HEK293T (cell line): Measurements from ENCODE around the gene BBX.

ENCODE experiments used
- CTCF ChIA-PET: fragments of 350-600 bp; formaldehyde crosslinking; extraction: SDS; loops from one replicate; lab custom pipeline; 2021; ENCODE audit warnings: antibody characterized with exemption, inconsistent platforms; lab: Yijun Ruan, JAX
- POLR2A ChIA-PET: fragments of 350-600 bp; formaldehyde crosslinking; extraction: SDS; loops from one replicate; lab custom pipeline; 2020; ENCODE audit warnings: antibody characterized with exemption, inconsistent platforms; lab: Yijun Ruan, JAX
- DNase-seq: peaks from one replicate; pipeline ENCODE4 v3.0.0; 2012; ENCODE audit warnings: mixed read lengths; ENCODE audit errors: extremely low spot score
- ARNT ChIP-seq: fragments of 450-650 bp; IDR thresholded peaks from 2 replicates; pipeline ENCODE4 v1.6.1; 2017; ENCODE audit warnings: mild to moderate bottlenecking
- BHLHE40 ChIP-seq: fragments of 450-650 bp; IDR thresholded peaks from 2 replicates; pipeline ENCODE4 v1.6.1; 2016; ENCODE audit warnings: mild to moderate bottlenecking, moderate library complexity, borderline replicate concordance
- CTBP1 ChIP-seq: fragments of 450-650 bp; IDR thresholded peaks from 2 replicates; pipeline ENCODE4 v1.6.1; 2016; ENCODE audit warnings: borderline replicate concordance
- ELF4 ChIP-seq: fragments of 450-650 bp; IDR thresholded peaks from 2 replicates; pipeline ENCODE4 v1.6.1; 2017; ENCODE audit warnings: antibody characterized with exemption
- FOXA1 ChIP-seq: fragments of 450-650 bp; IDR thresholded peaks from 2 replicates; pipeline ENCODE4 v1.6.1; 2016; ENCODE audit warnings: mild to moderate bottlenecking
- FOXK2 ChIP-seq: fragments of 450-650 bp; IDR thresholded peaks from 2 replicates; pipeline ENCODE4 v1.6.1; 2016; ENCODE audit warnings: mild to moderate bottlenecking
- FOXM1 ChIP-seq: fragments of 450-650 bp; IDR thresholded peaks from 2 replicates; pipeline ENCODE4 v1.6.1; 2017; ENCODE audit warnings: mild to moderate bottlenecking, borderline replicate concordance
- HDGF ChIP-seq: fragments of 450-650 bp; IDR thresholded peaks from 2 replicates; pipeline ENCODE4 v1.6.1; 2017; ENCODE audit warnings: antibody characterized with exemption, borderline replicate concordance
- L3MBTL2 ChIP-seq: fragments of 450-650 bp; conservative IDR thresholded peaks from 2 replicates; pipeline ENCODE4 v1.6.1; 2016; ENCODE audit warnings: mild to moderate bottlenecking
- LEF1 ChIP-seq: fragments of 450-650 bp; IDR thresholded peaks from 2 replicates; pipeline ENCODE4 v1.6.1; 2017; ENCODE audit warnings: mild to moderate bottlenecking, borderline replicate concordance
- NFRKB ChIP-seq: fragments of 450-650 bp; IDR thresholded peaks from 2 replicates; pipeline ENCODE4 v1.6.1; 2016; ENCODE audit warnings: mild to moderate bottlenecking, moderate library complexity
- SP1 ChIP-seq: fragments of 450-650 bp; IDR thresholded peaks from 2 replicates; pipeline ENCODE4 v1.6.1; 2017
- SUZ12 ChIP-seq: fragments of 450-650 bp; IDR thresholded peaks from 2 replicates; pipeline ENCODE4 v1.6.1; 2016; ENCODE audit warnings: mild to moderate bottlenecking
- TARDBP ChIP-seq: fragments of 450-650 bp; IDR thresholded peaks from 2 replicates; pipeline ENCODE4 v1.6.1; 2016
- ZNF384 ChIP-seq: fragments of 450-650 bp; IDR thresholded peaks from 2 replicates; pipeline ENCODE4 v1.6.1; 2016
- TF ChIP-seq, protein P1 (sequence below): fragments of 450-650 bp; IDR thresholded peaks from 2 replicates; pipeline ENCODE4 v1.6.1; 2016

Gene BBX

DNA sequence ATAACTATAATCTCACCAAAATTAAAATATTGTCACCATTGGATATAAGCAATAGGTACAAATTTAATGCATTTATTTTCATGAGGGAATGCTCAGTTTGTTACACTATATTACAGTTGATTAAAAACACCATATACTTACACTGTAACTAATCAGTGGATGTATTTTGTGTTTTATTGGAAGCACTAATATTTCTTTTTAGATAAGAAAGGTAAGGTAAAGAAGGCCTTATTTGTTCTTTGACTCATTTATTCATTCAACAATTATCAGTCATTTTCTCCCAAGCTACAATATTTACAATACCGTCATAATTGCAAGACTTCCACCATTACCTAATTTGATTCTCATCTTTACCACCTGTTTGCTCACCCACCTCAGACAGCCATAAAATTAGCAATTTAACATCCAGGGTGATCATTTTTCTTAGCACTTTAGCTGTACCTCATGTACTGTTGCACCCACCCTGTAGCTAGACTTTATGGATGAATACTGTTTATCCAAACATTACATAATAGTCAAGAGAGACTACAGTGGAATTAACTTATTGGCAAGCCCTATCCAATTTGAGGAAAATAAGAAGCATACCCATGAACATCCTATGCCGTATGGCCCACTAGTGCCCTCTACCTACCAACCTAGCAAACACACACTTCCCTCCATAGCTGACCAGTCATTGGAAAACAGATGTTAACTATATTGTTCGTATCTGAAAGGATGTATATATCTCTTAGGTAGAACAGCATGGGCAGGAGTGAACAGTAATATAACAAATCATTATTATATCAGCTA lies 229.6 kb downstream of the BBX start:
- POLR2A ChIA-PET, result no interaction called here
- TF ChIP-seq FOXA1, result no peak
- no peak for TF ChIP-seq FOXM1
- no peak for TF ChIP-seq L3MBTL2
- TF ChIP-seq SUZ12, result no peak
- TF ChIP-seq HDGF, result no peak
- TF ChIP-seq, protein P1, sequence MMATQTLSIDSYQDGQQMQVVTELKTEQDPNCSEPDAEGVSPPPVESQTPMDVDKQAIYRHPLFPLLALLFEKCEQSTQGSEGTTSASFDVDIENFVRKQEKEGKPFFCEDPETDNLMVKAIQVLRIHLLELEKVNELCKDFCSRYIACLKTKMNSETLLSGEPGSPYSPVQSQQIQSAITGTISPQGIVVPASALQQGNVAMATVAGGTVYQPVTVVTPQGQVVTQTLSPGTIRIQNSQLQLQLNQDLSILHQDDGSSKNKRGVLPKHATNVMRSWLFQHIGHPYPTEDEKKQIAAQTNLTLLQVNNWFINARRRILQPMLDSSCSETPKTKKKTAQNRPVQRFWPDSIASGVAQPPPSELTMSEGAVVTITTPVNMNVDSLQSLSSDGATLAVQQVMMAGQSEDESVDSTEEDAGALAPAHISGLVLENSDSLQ, result no peak
- TF ChIP-seq BHLHE40, result no peak
- TF ChIP-seq ARNT, result no peak
- TF ChIP-seq NFRKB, result no peak
- TF ChIP-seq TARDBP, result no peak
- no peak for TF ChIP-seq ELF4
- no peak for TF ChIP-seq CTBP1
- TF ChIP-seq SP1, result no peak
- no peak for TF ChIP-seq ZNF384
- TF ChIP-seq FOXK2, result no peak
- TF ChIP-seq LEF1, result no peak
- peak; percentile 29 for DNase-seq
- CTCF ChIA-PET, result interaction anchor here (0.7 to 1.0 kb wide), 2 partner anchors 9 to 82 kb away, joined by 3 to 4 read pairs; no protein-coding TSS in a partner anchor

DNA sequence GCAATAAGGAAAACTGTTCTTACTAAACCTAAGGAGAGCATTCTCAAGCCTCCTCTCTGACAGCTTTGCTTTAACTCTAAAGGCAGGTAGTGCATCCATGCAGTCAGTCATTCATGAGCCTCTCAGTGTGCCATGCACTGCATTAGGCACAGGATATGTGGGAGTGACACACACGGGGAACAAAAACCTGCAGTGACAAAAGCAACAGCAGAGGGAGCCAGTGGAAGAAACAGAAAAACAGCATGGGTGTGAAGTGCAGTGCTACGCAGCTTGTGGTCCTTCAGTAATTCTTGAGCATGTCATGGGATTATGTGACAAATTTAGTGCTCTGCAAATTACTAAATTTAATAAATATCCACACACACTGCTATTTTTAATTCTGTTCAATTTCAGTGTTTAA lies 230.7 kb downstream of the BBX start:
- DNase-seq, result peak; percentile 44
- ChIA-PET POLR2A (no interaction called here), CTCF (no interaction called here)
- TF ChIP-seq FOXA1, result no peak
- no peak for TF ChIP-seq TARDBP
- no peak for TF ChIP-seq BHLHE40
- no peak for TF ChIP-seq FOXM1
- no peak for TF ChIP-seq FOXK2
- TF ChIP-seq SP1, result no peak
- TF ChIP-seq, protein P1, result 0 out of 2 replicates have a peak, but pooled peaks have one; percentile 37

DNA sequence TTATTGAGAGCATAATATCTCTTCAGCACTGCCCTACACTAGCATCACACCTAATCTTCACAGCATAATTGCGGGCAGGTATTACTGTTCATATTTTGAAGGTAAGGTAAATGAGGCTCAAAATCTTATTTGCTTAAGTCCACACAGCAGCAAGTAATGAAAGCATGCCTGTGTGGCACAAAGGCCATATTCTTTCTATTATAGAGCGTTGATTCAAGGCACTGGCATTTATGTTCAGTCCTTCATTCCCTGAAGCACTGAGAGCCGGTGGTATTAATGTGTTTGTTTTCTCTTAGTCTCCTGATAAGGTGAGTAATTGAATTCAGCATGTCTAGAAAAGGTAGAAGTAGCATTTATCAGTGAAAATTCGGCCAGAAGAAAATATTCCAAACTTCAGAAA lies 231.2 kb downstream of the BBX start:
- ChIA-PET CTCF (no interaction called here), POLR2A (no interaction called here)
- DNase-seq, result no peak
- TF ChIP-seq ZNF384 (no peak), FOXA1 (no peak), ARNT (no peak), HDGF (no peak), ELF4 (no peak), TARDBP (no peak), LEF1 (no peak), FOXM1 (no peak), L3MBTL2 (no peak), SUZ12 (no peak), FOXK2 (no peak), CTBP1 (no peak), SP1 (no peak)
- TF ChIP-seq, protein P1, result no peak

DNA sequence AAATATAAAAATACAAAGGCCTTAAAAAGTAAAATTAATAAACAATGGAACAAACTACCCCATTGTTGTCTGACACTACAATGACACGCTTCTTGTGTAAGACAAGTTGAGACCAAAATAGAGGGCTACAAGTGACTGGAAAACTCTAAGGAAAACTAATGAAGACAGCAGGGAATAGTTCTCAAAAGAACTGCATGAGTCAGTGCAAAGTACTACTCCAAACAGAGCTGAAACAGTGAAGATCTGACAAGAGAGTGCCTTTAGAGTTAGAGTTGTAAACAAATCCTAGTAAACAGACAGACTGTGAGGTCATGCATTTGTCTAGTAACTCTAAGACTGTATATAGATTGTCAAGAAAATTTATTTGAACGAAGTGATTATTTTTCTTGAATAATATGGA lies 233.9 kb downstream of the BBX start:
- DNase-seq, result no peak
- TF ChIP-seq FOXM1 (no peak), ZNF384 (no peak), NFRKB (no peak)
- ChIA-PET CTCF (interaction anchor here (0.6 kb wide), 1 partner anchor 458 kb away, joined by 6 read pairs; no protein-coding TSS in a partner anchor), POLR2A (no interaction called here)

DNA sequence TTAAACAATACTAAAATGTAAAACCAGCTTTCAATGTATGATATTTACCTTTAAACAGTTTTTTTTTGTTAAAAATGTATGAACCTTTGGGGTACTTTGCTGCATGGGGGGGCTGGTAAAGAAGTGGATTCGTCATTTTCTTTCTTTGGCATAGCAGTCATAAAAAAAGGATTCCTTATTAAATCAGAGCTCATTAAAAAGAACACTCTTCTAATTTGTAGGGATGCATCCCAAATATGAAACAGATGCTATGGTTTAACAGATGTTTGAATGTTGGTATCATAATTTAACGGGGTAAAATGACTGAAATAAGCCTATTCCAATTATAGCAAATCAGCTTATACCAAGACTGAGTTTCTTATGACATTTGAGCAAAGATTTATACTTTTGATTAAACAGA lies 234.4 kb downstream of the BBX start:
- ChIA-PET CTCF (interaction anchor here (0.6 kb wide), 1 partner anchor 458 kb away, joined by 6 read pairs; no protein-coding TSS in a partner anchor), POLR2A (no interaction called here)
- DNase-seq, result no peak

More for the DNA sequence above, 234.4 kb downstream of the BBX start:
- TF ChIP-seq ELF4, result no peak
- no peak for TF ChIP-seq ARNT
- no peak for TF ChIP-seq FOXM1
- no peak for TF ChIP-seq BHLHE40
- no peak for TF ChIP-seq SP1
- no peak for TF ChIP-seq TARDBP
- TF ChIP-seq FOXK2, result no peak
- no peak for TF ChIP-seq LEF1
- no peak for TF ChIP-seq L3MBTL2
- no peak for TF ChIP-seq NFRKB
- no peak for TF ChIP-seq CTBP1
- no peak for TF ChIP-seq HDGF
- no peak for TF ChIP-seq FOXA1
- TF ChIP-seq, protein P1, result no peak
- no peak for TF ChIP-seq ZNF384
- TF ChIP-seq SUZ12, result no peak
